ENCODE data around the gene ERBB4.

- TF ChIP-seq CTCF (IDR thresholded peaks at IDR 0.05) (no peak), ZFX (IDR thresholded peaks at IDR 0.05; ENCODE audit: borderline replicate concordance) (no peak)
These were observed 89.9 kb downstream of the ERBB4 start for GRCh38 chr2:212448698-212449097.

All from 22Rv1 (cell line).